Measurements from ENCODE around the gene GRIN3A.

Gene GRIN3A

DNA sequence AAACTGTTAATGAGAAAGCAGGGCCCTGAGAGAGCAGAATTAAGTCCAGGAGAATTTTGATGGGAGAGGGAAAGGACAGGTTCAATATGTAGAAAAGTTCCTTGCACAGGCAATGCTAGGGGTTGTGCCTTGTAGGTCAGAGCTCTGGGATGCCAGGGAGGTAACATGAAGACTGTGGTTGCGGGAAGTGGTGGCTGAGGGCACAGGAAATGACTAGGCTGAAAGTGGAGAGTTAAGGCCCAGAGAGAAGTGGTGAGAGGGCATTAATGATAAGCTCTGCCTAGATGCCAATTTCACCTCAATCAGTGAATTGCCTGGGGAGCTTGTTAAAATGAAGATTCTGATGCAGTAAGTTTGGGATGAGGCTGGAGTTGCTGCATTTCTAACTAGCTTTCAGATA, 112.2 kb downstream of the GRIN3A start:
- H3K36me3 Mint-ChIP-seq (ENCODE audit: low read depth), result no peaks in the 10 kb centered on the region
- DNase-seq, result no peak
- no peaks in the 10 kb centered on the region for H3K9me3 Mint-ChIP-seq
- no peaks in the 10 kb centered on the region for H3K4me1 Mint-ChIP-seq
- no peak overlapping the region for H3K4me3 Mint-ChIP-seq
- TF ChIP-seq, protein P1, sequence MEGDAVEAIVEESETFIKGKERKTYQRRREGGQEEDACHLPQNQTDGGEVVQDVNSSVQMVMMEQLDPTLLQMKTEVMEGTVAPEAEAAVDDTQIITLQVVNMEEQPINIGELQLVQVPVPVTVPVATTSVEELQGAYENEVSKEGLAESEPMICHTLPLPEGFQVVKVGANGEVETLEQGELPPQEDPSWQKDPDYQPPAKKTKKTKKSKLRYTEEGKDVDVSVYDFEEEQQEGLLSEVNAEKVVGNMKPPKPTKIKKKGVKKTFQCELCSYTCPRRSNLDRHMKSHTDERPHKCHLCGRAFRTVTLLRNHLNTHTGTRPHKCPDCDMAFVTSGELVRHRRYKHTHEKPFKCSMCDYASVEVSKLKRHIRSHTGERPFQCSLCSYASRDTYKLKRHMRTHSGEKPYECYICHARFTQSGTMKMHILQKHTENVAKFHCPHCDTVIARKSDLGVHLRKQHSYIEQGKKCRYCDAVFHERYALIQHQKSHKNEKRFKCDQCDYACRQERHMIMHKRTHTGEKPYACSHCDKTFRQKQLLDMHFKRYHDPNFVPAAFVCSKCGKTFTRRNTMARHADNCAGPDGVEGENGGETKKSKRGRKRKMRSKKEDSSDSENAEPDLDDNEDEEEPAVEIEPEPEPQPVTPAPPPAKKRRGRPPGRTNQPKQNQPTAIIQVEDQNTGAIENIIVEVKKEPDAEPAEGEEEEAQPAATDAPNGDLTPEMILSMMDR (IDR thresholded peaks at IDR 0.05), result no peak
- no peak overlapping the region for H3K27ac Mint-ChIP-seq
- no peaks in the 10 kb centered on the region for H3K27me3 Mint-ChIP-seq (ENCODE audit: low read depth, poor library complexity)

- Mint-ChIP-seq H3K36me3 (ENCODE audit: low read depth) (no peaks in the 10 kb centered on the region), H3K4me1 (no peaks in the 10 kb centered on the region), H3K27ac (no peak overlapping the region), H3K4me3 (no peak overlapping the region), H3K9me3 (no peaks in the 10 kb centered on the region), H3K27me3 (ENCODE audit: low read depth, poor library complexity) (no peaks in the 10 kb centered on the region)
- DNase-seq, result no peak
- TF ChIP-seq, protein P1 (IDR thresholded peaks at IDR 0.05), result no peak
Measured at GRCh38 chr9:101625876-101626275, 112.6 kb downstream of the GRIN3A start.

- DNase-seq, result no peak
- H3K4me1 Mint-ChIP-seq, result no peaks in the 10 kb centered on the region
- TF ChIP-seq, protein P1 (IDR thresholded peaks at IDR 0.05), result no peak
- H3K4me3 Mint-ChIP-seq, result no peak overlapping the region
- H3K27ac Mint-ChIP-seq, result no peak overlapping the region
- no peaks in the 10 kb centered on the region for H3K27me3 Mint-ChIP-seq (ENCODE audit: low read depth, poor library complexity)
- H3K36me3 Mint-ChIP-seq (ENCODE audit: low read depth), result no peaks in the 10 kb centered on the region
- H3K9me3 Mint-ChIP-seq, result no peaks in the 10 kb centered on the region
Measured at GRCh38 chr9:101620452-101620851, 118.0 kb downstream of the GRIN3A start.

- H3K9me3 Mint-ChIP-seq, result no peaks in the 10 kb centered on the region
- H3K4me3 Mint-ChIP-seq, result no peak overlapping the region
- no peaks in the 10 kb centered on the region for H3K27me3 Mint-ChIP-seq (ENCODE audit: low read depth, poor library complexity)
- TF ChIP-seq, protein P1 (IDR thresholded peaks at IDR 0.05), result no peak
- no peaks in the 10 kb centered on the region for H3K4me1 Mint-ChIP-seq
- H3K27ac Mint-ChIP-seq, result no peak overlapping the region
- no peak for DNase-seq
- H3K36me3 Mint-ChIP-seq (ENCODE audit: low read depth), result no peaks in the 10 kb centered on the region
Measured at GRCh38 chr9:101618698-101619097, 119.7 kb downstream of the GRIN3A start.

- H3K27me3 Mint-ChIP-seq (ENCODE audit: low read depth, poor library complexity), result peaks cover 10% of the 10 kb centered on the region
- no peak overlapping the region for H3K4me3 Mint-ChIP-seq
- no peak overlapping the region for H3K27ac Mint-ChIP-seq
- TF ChIP-seq, protein P1 (IDR thresholded peaks at IDR 0.05), result no peak
- H3K36me3 Mint-ChIP-seq (ENCODE audit: low read depth), result no peaks in the 10 kb centered on the region
- DNase-seq, result no peak
- peaks cover 4% of the 10 kb centered on the region for H3K4me1 Mint-ChIP-seq
- H3K9me3 Mint-ChIP-seq, result no peaks in the 10 kb centered on the region
Measured at GRCh38 chr9:101605547-101605946, 132.9 kb downstream of the GRIN3A start.

DNA sequence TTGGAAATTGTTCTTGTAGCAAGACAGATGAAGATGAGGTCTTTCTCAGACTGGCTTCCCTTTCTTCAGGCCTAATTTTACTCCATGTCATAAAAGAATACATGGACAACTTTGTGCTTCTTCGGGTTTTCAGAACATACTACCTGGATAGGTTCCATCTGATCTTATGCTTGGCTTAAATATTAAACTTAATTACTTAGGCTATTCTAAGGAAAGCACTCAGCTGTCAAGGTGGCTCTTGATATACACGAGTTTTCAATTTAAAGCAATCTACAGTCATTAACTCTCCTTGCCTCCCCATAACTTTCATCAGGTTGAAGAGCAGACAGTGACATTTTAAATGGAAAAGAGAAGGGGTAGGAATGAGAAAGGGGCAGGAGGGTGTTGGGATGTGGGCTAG, 134.2 kb downstream of the GRIN3A start:
- Mint-ChIP-seq H3K27ac (no peak overlapping the region), H3K27me3 (ENCODE audit: low read depth, poor library complexity) (peaks cover 18% of the 10 kb centered on the region), H3K4me1 (peaks cover 4% of the 10 kb centered on the region), H3K9me3 (no peaks in the 10 kb centered on the region), H3K4me3 (no peak overlapping the region), H3K36me3 (ENCODE audit: low read depth) (no peaks in the 10 kb centered on the region)
- TF ChIP-seq, protein P1 (IDR thresholded peaks at IDR 0.05), result no peak
- DNase-seq, result no peak
